ENCODE results near the gene KRT71. TPM values are rescaled to one million over a fixed set of nuclear protein-coding genes. Genes with fewer than 3 reads are reported as not detected.

Gene KRT71
- total RNA-seq, 2 experiments from 2014 or later = not detected

DNA sequence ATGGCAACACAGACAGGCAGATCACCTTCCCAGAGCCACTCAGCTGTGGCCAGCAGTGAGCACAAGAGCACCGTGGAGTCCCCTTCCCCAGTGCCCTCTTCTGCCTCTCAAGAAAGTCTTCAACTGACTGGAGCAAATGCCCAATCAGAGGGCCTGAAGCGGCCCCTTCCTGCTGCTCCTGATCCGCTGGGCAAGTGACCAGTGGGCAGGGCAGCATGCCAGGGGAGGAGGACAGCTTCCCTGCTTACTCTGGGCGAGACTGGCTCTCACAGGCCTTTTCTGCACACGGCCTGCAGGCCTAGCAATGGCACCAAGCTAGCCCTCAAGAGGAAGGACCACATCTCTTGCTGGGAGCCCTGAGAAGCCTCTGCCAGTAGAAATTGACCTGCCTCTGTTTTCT is 890 bp downstream of the KRT71 start:
- Mint-ChIP-seq H3K9me3 (no peaks in the 10 kb centered on the region), H3K36me3 (ENCODE audit: low read depth) (no peaks in the 10 kb centered on the region), H3K4me3 (no peak overlapping the region), H3K4me1 (ENCODE audit: low read depth) (no peaks in the 10 kb centered on the region), H3K27ac (no peak overlapping the region), H3K27me3 (ENCODE audit: low read depth) (no peaks in the 10 kb centered on the region)
- no peak for DNase-seq
- CTCF ChIA-PET = interaction anchor here (0.6 kb wide), 1 partner anchor 432 kb away, joined by 3 read pairs; no protein-coding TSS in a partner anchor
- intact Hi-C loops (cut with micrococcal nuclease) = no loop called here

GRCh38 chr12:52551216-52551865 is 1.6 kb downstream of the KRT71 start:
- no peak for DNase-seq
- Mint-ChIP-seq H3K4me1 (ENCODE audit: low read depth) (no peaks in the 10 kb centered on the region), H3K9me3 (no peaks in the 10 kb centered on the region), H3K4me3 (no peak overlapping the region), H3K36me3 (ENCODE audit: low read depth) (no peaks in the 10 kb centered on the region), H3K27ac (no peak overlapping the region), H3K27me3 (ENCODE audit: low read depth) (no peaks in the 10 kb centered on the region)
- CTCF ChIA-PET = interaction anchor here (0.6 kb wide), 1 partner anchor 431 kb away, joined by 3 read pairs; no protein-coding TSS in a partner anchor
- intact Hi-C loops (cut with micrococcal nuclease) = no loop called here

- no peak overlapping the region for H3K4me3 Mint-ChIP-seq
- H3K9me3 Mint-ChIP-seq = no peaks in the 10 kb centered on the region
- H3K27ac Mint-ChIP-seq = no peak overlapping the region
- intact Hi-C loops (cut with micrococcal nuclease) = no loop called here
- CTCF ChIA-PET = no interaction called here
- no peaks in the 10 kb centered on the region for H3K36me3 Mint-ChIP-seq (ENCODE audit: low read depth)
- H3K4me1 Mint-ChIP-seq (ENCODE audit: low read depth) = no peaks in the 10 kb centered on the region
- DNase-seq = no peak
- no peaks in the 10 kb centered on the region for H3K27me3 Mint-ChIP-seq (ENCODE audit: low read depth)
These were observed 6.8 kb downstream of the KRT71 start for GRCh38 chr12:52546126-52546525.

DNA sequence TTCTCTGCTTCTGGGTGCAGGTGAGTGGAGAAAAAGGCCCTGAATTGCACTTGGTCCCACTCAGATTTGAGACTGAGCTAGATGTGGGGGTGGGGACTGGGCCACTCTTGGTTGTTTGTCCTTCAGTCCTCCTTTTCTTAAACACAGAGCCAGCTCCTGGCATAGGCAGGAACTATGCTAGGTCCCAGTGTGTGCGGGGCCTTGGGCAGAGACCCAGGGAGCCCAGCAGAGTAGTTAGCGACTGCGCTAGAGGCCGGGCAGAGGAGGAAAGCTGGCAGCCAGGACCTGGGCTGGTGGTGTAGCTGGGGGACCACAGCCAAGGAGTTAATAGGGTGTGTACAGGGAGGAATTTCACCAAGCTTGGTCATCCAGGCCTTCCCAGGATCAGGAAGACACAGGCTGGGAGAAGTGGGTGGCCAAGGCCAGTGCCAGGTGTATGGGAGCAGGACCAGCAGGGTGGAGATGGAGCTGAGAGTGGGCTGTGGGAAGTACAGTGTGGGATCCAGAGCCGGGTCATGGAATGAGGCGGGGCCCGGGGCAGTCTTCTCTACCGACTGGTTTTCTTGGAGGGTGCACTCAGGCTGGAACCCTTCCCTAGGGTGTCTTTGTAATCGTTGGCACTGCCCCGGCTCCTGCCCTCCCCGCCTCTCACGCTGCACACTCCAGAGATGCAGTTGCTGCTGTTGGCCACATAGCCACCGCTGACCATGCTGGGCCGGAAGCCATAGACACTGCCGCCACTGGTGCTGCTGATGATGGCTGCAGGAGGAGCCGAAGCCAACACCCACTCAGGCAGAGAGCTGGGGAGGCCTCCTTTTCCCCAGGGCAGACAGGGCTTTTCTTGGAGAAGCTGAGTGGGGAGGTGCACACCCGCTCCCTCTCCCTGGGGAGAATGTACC is 8.7 kb downstream of the KRT71 start:
- CTCF ChIA-PET = interaction anchor here (0.9 kb wide), 1 partner anchor 322 kb away, joined by 3 read pairs; no protein-coding TSS in a partner anchor
- H3K9me3 Mint-ChIP-seq = no peaks in the 10 kb centered on the region
- H3K27me3 Mint-ChIP-seq (ENCODE audit: low read depth) = no peaks in the 10 kb centered on the region
- no peaks in the 10 kb centered on the region for H3K4me1 Mint-ChIP-seq (ENCODE audit: low read depth)
- intact Hi-C loops (cut with micrococcal nuclease) = no loop called here
- no peak overlapping the region for H3K4me3 Mint-ChIP-seq
- DNase-seq = no peak
- no peak overlapping the region for H3K27ac Mint-ChIP-seq
- H3K36me3 Mint-ChIP-seq (ENCODE audit: low read depth) = no peaks in the 10 kb centered on the region

DNA sequence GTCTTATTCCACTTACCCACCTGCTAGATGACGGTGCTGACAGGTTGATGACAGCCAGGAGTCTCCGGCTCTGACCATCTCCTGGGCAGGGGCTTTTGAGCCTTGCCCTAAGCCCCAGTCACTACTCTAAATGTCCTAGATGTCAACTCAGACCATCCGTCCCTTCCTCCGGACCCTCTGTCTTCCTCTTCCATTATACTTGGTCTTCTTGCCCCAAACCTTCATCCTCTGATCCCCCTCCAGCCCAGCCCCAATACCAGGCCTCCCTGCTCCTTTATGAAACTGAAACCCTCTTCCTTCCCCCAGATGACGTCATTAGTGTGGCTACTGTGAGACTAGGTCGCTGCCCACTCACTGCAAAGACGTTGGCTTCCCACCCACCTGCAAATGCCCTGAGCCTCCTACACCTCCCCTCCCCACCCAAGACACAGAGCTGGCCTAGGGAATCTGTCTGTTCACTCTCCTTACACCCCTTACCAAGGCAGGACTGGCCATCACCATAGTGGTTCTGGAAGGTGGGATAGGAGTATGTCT is 10.1 kb downstream of the KRT71 start:
- Mint-ChIP-seq H3K27ac (no peak overlapping the region), H3K4me1 (ENCODE audit: low read depth) (no peaks in the 10 kb centered on the region), H3K9me3 (no peaks in the 10 kb centered on the region), H3K36me3 (ENCODE audit: low read depth) (no peaks in the 10 kb centered on the region), H3K4me3 (no peak overlapping the region), H3K27me3 (ENCODE audit: low read depth) (no peaks in the 10 kb centered on the region)
- intact Hi-C loops (cut with micrococcal nuclease) = no loop called here
- no peak for DNase-seq
- CTCF ChIA-PET = no interaction called here

DNA sequence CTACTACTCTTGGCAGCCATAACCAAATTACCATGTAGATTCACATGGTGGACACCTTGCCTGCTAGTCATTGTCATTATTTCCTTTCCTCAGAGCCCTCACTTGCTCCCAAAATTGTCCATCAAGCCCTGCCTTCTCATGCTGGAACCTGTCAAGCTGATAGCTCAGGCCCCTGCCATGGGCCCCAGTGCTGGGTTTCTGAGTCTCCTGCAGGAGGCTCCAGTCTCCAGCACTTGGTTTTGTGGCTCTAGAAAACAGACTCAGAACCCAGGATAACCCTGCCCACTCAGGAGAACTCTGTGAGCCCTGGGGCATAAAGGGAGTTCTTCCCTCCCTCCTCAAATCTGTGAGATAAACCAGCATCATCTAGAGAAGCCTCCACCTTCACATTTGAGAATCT is 10.8 kb downstream of the KRT71 start:
- intact Hi-C loops (cut with micrococcal nuclease) = no loop called here
- Mint-ChIP-seq H3K9me3 (no peaks in the 10 kb centered on the region), H3K36me3 (ENCODE audit: low read depth) (no peaks in the 10 kb centered on the region), H3K27ac (no peak overlapping the region), H3K27me3 (ENCODE audit: low read depth) (no peaks in the 10 kb centered on the region), H3K4me3 (no peak overlapping the region), H3K4me1 (ENCODE audit: low read depth) (no peaks in the 10 kb centered on the region)
- DNase-seq = peak; percentile 10
- CTCF ChIA-PET = interaction anchor here (1.8 kb wide), 1 partner anchor 337 kb away, joined by 6 read pairs; no protein-coding TSS in a partner anchor

DNA sequence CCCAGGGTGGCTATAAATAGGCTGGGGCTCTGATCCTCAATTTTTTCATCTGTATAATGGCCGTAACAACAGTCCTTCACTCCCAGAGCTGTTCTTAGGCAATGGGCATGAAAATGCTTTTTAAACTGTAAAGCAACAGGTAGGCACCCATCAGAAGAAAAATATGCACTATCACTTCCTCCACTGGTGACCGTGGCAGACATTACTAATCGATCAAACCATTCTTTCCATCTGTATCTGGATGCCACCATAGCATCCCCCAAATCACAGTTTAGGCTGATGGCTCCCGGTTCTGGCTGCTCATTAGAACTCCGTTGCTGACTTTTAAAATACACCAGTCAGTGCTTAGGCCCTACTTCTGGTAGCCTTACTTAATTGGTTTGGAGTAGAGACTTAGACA is 11.2 kb downstream of the KRT71 start:
- H3K36me3 Mint-ChIP-seq (ENCODE audit: low read depth) = no peaks in the 10 kb centered on the region
- DNase-seq = no peak
- H3K27me3 Mint-ChIP-seq (ENCODE audit: low read depth) = no peaks in the 10 kb centered on the region
- H3K27ac Mint-ChIP-seq = no peak overlapping the region
- CTCF ChIA-PET = interaction anchor here (1.8 kb wide), 1 partner anchor 338 kb away, joined by 6 read pairs; no protein-coding TSS in a partner anchor
- H3K4me1 Mint-ChIP-seq (ENCODE audit: low read depth) = no peaks in the 10 kb centered on the region
- intact Hi-C loops (cut with micrococcal nuclease) = no loop called here
- H3K9me3 Mint-ChIP-seq = no peaks in the 10 kb centered on the region
- no peak overlapping the region for H3K4me3 Mint-ChIP-seq

- Mint-ChIP-seq H3K9me3 (no peaks in the 10 kb centered on the region), H3K4me1 (ENCODE audit: low read depth) (no peaks in the 10 kb centered on the region), H3K27ac (no peak overlapping the region), H3K4me3 (no peak overlapping the region), H3K36me3 (ENCODE audit: low read depth) (no peaks in the 10 kb centered on the region), H3K27me3 (ENCODE audit: low read depth) (no peaks in the 10 kb centered on the region)
- intact Hi-C loops (cut with micrococcal nuclease) = no loop called here
- CTCF ChIA-PET = interaction anchor here (1.8 kb wide), 1 partner anchor 339 kb away, joined by 6 read pairs; no protein-coding TSS in a partner anchor
- DNase-seq = no peak
These were observed 12.4 kb downstream of the KRT71 start for GRCh38 chr12:52540531-52540930.

GRCh38 chr12:52539821-52540173 is 13.1 kb downstream of the KRT71 start:
- intact Hi-C loops (cut with micrococcal nuclease) = loop anchor here (10.0 kb wide), 1 partner anchor 165 kb away; no protein-coding TSS in a partner anchor
- H3K36me3 Mint-ChIP-seq (ENCODE audit: low read depth) = no peaks in the 10 kb centered on the region
- H3K9me3 Mint-ChIP-seq = no peaks in the 10 kb centered on the region
- no peak overlapping the region for H3K4me3 Mint-ChIP-seq
- CTCF ChIA-PET = no interaction called here
- H3K27me3 Mint-ChIP-seq (ENCODE audit: low read depth) = no peaks in the 10 kb centered on the region
- no peak overlapping the region for H3K27ac Mint-ChIP-seq
- H3K4me1 Mint-ChIP-seq (ENCODE audit: low read depth) = no peaks in the 10 kb centered on the region
- DNase-seq = no peak

- H3K27ac Mint-ChIP-seq = no peak overlapping the region
- DNase-seq = no peak
- CTCF ChIA-PET = no interaction called here
These were observed 13.7 kb downstream of the KRT71 start for GRCh38 chr12:52539083-52539820.

GRCh38 chr12:52537101-52537500 is 15.8 kb downstream of the KRT71 start:
- Mint-ChIP-seq H3K4me3 (no peak overlapping the region), H3K9me3 (no peaks in the 10 kb centered on the region), H3K27ac (no peak overlapping the region), H3K36me3 (ENCODE audit: low read depth) (no peaks in the 10 kb centered on the region), H3K27me3 (ENCODE audit: low read depth) (no peaks in the 10 kb centered on the region), H3K4me1 (ENCODE audit: low read depth) (no peaks in the 10 kb centered on the region)
- CTCF ChIA-PET = no interaction called here
- intact Hi-C loops (cut with micrococcal nuclease) = loop anchor here (10.0 kb wide), 1 partner anchor 162 kb away; no protein-coding TSS in a partner anchor
- no peak for DNase-seq

More at GRCh38 chr12:52539083-52539820, 13.7 kb downstream of the KRT71 start:
- Mint-ChIP-seq H3K4me3 (no peak overlapping the region), H3K9me3 (no peaks in the 10 kb centered on the region), H3K36me3 (ENCODE audit: low read depth) (no peaks in the 10 kb centered on the region), H3K4me1 (ENCODE audit: low read depth) (no peaks in the 10 kb centered on the region), H3K27me3 (ENCODE audit: low read depth) (no peaks in the 10 kb centered on the region)
- intact Hi-C loops (cut with micrococcal nuclease) = loop anchor here (10.0 kb wide), 1 partner anchor 164 kb away; no protein-coding TSS in a partner anchor

DNA sequence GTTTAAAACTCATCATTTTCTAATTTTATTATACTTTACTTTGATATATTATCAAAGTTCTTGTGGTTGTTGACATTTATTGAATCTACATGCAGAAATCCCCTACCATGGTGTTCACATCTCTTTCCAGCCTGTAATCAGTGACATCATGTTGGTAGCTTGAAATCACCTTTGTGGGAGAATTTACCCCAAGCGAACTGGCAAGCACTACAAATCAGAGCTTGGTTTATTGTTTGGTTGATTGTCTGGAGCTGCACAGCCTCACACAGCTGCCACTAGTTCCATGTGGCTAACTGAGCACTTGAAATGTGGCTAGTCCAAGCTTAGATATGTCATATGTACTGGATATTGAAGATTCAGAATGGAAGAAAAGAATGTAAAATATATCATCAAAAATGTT is 17.4 kb downstream of the KRT71 start:
- intact Hi-C loops (cut with micrococcal nuclease) = loop anchor here (10.0 kb wide), 1 partner anchor 161 kb away; no protein-coding TSS in a partner anchor
- no peak overlapping the region for H3K4me3 Mint-ChIP-seq
- DNase-seq = no peak
- no peaks in the 10 kb centered on the region for H3K4me1 Mint-ChIP-seq (ENCODE audit: low read depth)
- no peaks in the 10 kb centered on the region for H3K9me3 Mint-ChIP-seq
- no peaks in the 10 kb centered on the region for H3K27me3 Mint-ChIP-seq (ENCODE audit: low read depth)
- no peak overlapping the region for H3K27ac Mint-ChIP-seq
- CTCF ChIA-PET = interaction anchor here (1.7 kb wide), 1 partner anchor 26 kb away, joined by 3 read pairs; no protein-coding TSS in a partner anchor
- H3K36me3 Mint-ChIP-seq (ENCODE audit: low read depth) = no peaks in the 10 kb centered on the region

Data from activated naive CD4-positive, alpha-beta T cell treated with anti-CD3 and anti-CD28 coated beads for 36 hours (primary cell).